GM12878 (cell line): ENCODE data around the gene IL18RAP. TPM values are rescaled to one million over a fixed set of nuclear protein-coding genes. Genes with fewer than 3 reads are reported as not detected.
A peak's percentile ranks its signal among the peaks of the same experiment; 100 is the strongest.

ENCODE experiments used
- ATAC-seq: fragments of 200-7000 bp; cut with Tn5 transposase; 3 replicates; pipeline ENCODE4 v1.9.1; 2020; ENCODE audit warnings: mild to moderate bottlenecking, moderate library complexity
- BruUV-seq: library from RNA; stranded (reverse); fragments of 400-500 nt; replicated peaks from 2 replicates; lab custom pipeline; 2021; lab: Mats Ljungman, UMichigan
- CTCF ChIA-PET: fragments of 300-600 bp; sonication (Branson Sonifier 250); formaldehyde crosslinking; extraction: SDS; loops from one replicate; lab custom pipeline; 2021; ENCODE audit warnings: inconsistent platforms; lab: Yijun Ruan, JAX
- POLR2A ChIA-PET: fragments of 350-600 bp; formaldehyde crosslinking; extraction: SDS; loops from one replicate; lab custom pipeline; 2021; ENCODE audit warnings: inconsistent platforms; lab: Charles Lee
- RAD21 ChIA-PET: fragments of 300-600 bp; sonication (Branson Sonifier 250); formaldehyde crosslinking; loops from one replicate; lab custom pipeline; 2023; ENCODE audit warnings: antibody characterized with exemption; ENCODE audit not compliant: unreplicated experiment; lab: Charles Lee
- SMC1A ChIA-PET: fragments of 300-600 bp; sonication (Branson Sonifier 250); formaldehyde crosslinking; loops from one replicate; lab custom pipeline; 2023; ENCODE audit not compliant: unreplicated experiment, uncharacterized antibody; lab: Charles Lee
- DNase-seq: peaks from one replicate; pipeline ENCODE4 v3.0.0-alpha.2; 2011; ENCODE audit warnings: low read depth, low spot score
- FAIRE-seq: peaks from 3 replicates; lab custom pipeline; 2011; peaks lifted over from hg19 to GRCh38; lab: Jason Lieb, UNC
- H2AFZ ChIP-seq: 2 replicates; pipeline ENCODE4 v1.6.0; 2011; ENCODE audit warnings: low read depth, low read length, control low read depth; ENCODE audit not compliant: control insufficient read depth
- H3K27ac ChIP-seq: 2 replicates; pipeline ENCODE4 v1.5.1; 2011; ENCODE audit warnings: control low read depth; ENCODE audit not compliant: control insufficient read depth, insufficient read depth
- H3K27me3 ChIP-seq, 2 experiments: replicated peaks in 1 of 2; 2 replicates each; pipeline versions ENCODE4 v1.6.0 to v1.6.1; 2011; ENCODE audit warnings: low read length in 1 of 2; ENCODE audit not compliant: control insufficient read depth in 2 of 2, insufficient read depth in 2 of 2
- H3K36me3 ChIP-seq, 2 experiments: 2 replicates each; pipeline ENCODE4 v1.5.1; 2011; ENCODE audit warnings: low read length in 1 of 2; ENCODE audit not compliant: control insufficient read depth in 2 of 2, insufficient read depth in 2 of 2
- H3K4me1 ChIP-seq: 2 replicates; pipeline ENCODE4 v1.6.1; 2011; ENCODE audit warnings: mild to moderate bottlenecking, low read length, moderate library complexity, mixed read lengths; ENCODE audit not compliant: control insufficient read depth, insufficient read depth
- H3K4me2 ChIP-seq: 2 replicates; pipeline ENCODE4 v1.6.0; 2011; ENCODE audit warnings: control low read depth; ENCODE audit not compliant: control insufficient read depth, insufficient read depth
- H3K4me3 ChIP-seq: fragments of 200-600 bp; sonication (generic); 2 replicates; pipeline ENCODE4 v1.5.1; 2016
- H3K79me2 ChIP-seq: 2 replicates; pipeline ENCODE4 v1.6.0; 2011; ENCODE audit warnings: low read length; ENCODE audit not compliant: control insufficient read depth, insufficient read depth
- H3K9ac ChIP-seq: 2 replicates; pipeline ENCODE4 v1.8.0; 2011; ENCODE audit warnings: low read length, control low read depth, mixed read lengths; ENCODE audit not compliant: control insufficient read depth, insufficient read depth
- H3K9me3 ChIP-seq: replicated peaks from 3 replicates; pipeline ENCODE4 v1.5.1; 2011; ENCODE audit warnings: mild to moderate bottlenecking, low read length; ENCODE audit not compliant: control insufficient read depth, insufficient read depth
- H4K20me1 ChIP-seq: 2 replicates; pipeline ENCODE4 v1.6.0; 2011; ENCODE audit not compliant: control insufficient read depth, insufficient read depth
- ATF3 ChIP-seq: IDR thresholded peaks from 2 replicates; pipeline ENCODE4 v1.6.1; 2011; ENCODE audit warnings: low read depth, mild to moderate bottlenecking, low read length, moderate library complexity, borderline replicate concordance; ENCODE audit errors: extremely low read depth
- CEBPZ ChIP-seq: fragments of 150-350 bp; IDR thresholded peaks from 2 replicates; pipeline ENCODE4 v1.6.1; 2016; ENCODE audit warnings: low read depth, low read length
- MYC ChIP-seq: IDR thresholded peaks from 2 replicates; pipeline ENCODE4 v1.6.1; 2011; ENCODE audit warnings: mild to moderate bottlenecking, low read length, moderate library complexity, inconsistent platforms; ENCODE audit not compliant: insufficient read depth, insufficient replicate concordance, insufficient read length, severe bottlenecking
- POU2F2 ChIP-seq: IDR thresholded peaks from 3 replicates; pipeline ENCODE4 v1.6.1; 2011; ENCODE audit warnings: low read depth, mild to moderate bottlenecking, low read length, borderline replicate concordance
- SPI1 ChIP-seq: IDR thresholded peaks from 2 replicates; pipeline ENCODE4 v1.6.1; 2011; ENCODE audit warnings: low read depth, mild to moderate bottlenecking, low read length, moderate library complexity, borderline replicate concordance; ENCODE audit not compliant: insufficient read depth
- WGBS: methylation state at CpG from one replicate; pipeline ENCODE4 v1.1.6; 2016; ENCODE audit warnings: low lambda C conversion rate; ENCODE audit not compliant: insufficient replicate concordance, insufficient coverage; ENCODE audit errors: missing lambda C conversion rate; 5-methylcytosine and 5-hydroxymethylcytosine counted together
- in situ Hi-C: fragments of 300-500 bp; cut with MboI; formaldehyde crosslinking; loops from 9 replicates; pipeline ENCODE4 v1.14.3; 2018; ENCODE audit warnings: mixed read lengths
- intact Hi-C: fragments of 100-400 bp; cut with micrococcal nuclease; formaldehyde crosslinking; loops from one replicate; pipeline ENCODE4 v1.14.2; 2022; ENCODE audit not compliant: unreplicated experiment
- polyA plus RNA-seq, 11 experiments: library from polyadenylated mRNA; depleted of rRNA in 4 of 11; unstranded in 6 of 11; stranded (reverse) in 5 of 11; fragments of >200 nt; fragmentation: Nextera tagmentation in 4 of 11; fragmentation: Illumina TruSeq in 1 of 11; extraction: Ambion mirVana in 4 of 11; extraction: Trizol in 1 of 11; gene quantifications; 1 replicate in 1 of 11; 2 replicates in 10 of 11; pipeline versions ENCODE4 v1.2.1 to v1.2.3, GENCODE V29; 2011 to 2016; ENCODE audit warnings: inconsistent platforms in 2 of 11, missing spikeins in 2 of 11, low read depth in 1 of 11
- total RNA-seq, 4 experiments: library from RNA; depleted of rRNA in 3 of 4; stranded (reverse); fragments of >200 nt in 3 of 4; fragmentation: Illumina TruSeq in 1 of 4; extraction: Trizol in 1 of 4; gene quantifications; 2 replicates each; pipeline versions ENCODE4 v1.2.1 to v1.2.3, GENCODE V29; 2013 to 2021

Gene IL18RAP
- total and polyA plus RNA-seq, 10 of the 15 experiments (the other 5 are each of a cell fraction or from before 2014, with no cell fraction given), result 0.37 to 1.6 (median 0.75) TPM; not detected in 1

- no peak for TF ChIP-seq CEBPZ
- no peak for TF ChIP-seq MYC
- TF ChIP-seq, all 136 proteins: peak for 30
These were observed 35.0 kb upstream of the IL18RAP start (continued) for GRCh38 chr2:102387763-102388546.

GRCh38 chr2:102391565-102391964, 31.4 kb upstream of the IL18RAP start:
- BruUV-seq, result no TSS peak
- Histone ChIP-seq H3K27me3 (no peaks in the 10 kb centered on the region), H2AFZ (no peak overlapping the region), H3K9ac (no peak overlapping the region), H3K4me1 (peaks cover 21% of the 10 kb centered on the region), H3K36me3 (peaks cover 2% of the 10 kb centered on the region in 2 experiments; a peak in 2 of 4 replicates), H3K4me2 (no peak overlapping the region), H3K4me3 (no peak overlapping the region), H3K9me3 (no peaks in the 10 kb centered on the region; the same call in 2 of the 3 replicates), H3K27ac (no peak overlapping the region), H4K20me1 (no peaks in the 10 kb centered on the region), H3K79me2 (no peaks in the 10 kb centered on the region)
- in situ Hi-C loops (no loop called here), intact Hi-C loops (no loop called here)
- WGBS, result 88% methylated on average over 2 of the region's 2 CpGs
- ATAC-seq, result no peak
- no peak for FAIRE-seq
- TF ChIP-seq ATF3 (no peak), POU2F2 (0 out of 3 replicates have a peak, but pooled peaks have one; percentile 18), SPI1 (no peak)
- ChIA-PET POLR2A (no interaction called here), RAD21 (no interaction called here), CTCF (interaction anchor here (0.6 to 1.1 kb wide), 3 partner anchors 43 to 1467 kb away, joined by 3 read pairs; no protein-coding TSS in a partner anchor), SMC1A (interaction anchor here (0.6 to 1.8 kb wide), 7 partner anchors 10 to 32 kb away, joined by 3 to 7 read pairs (median 3); no protein-coding TSS in a partner anchor)
- DNase-seq, result peak; percentile 52
